BE2C (cell line): ENCODE results near the gene MACROD1.
A peak's percentile ranks its signal among the peaks of the same experiment; 100 is the strongest.

Experiments
- DNase-seq: peaks from one replicate; pipeline ENCODE4 v3.0.0-alpha.2; 2020
- H3K27me3 ChIP-seq: fragments of 250-450 bp; sonication (Bioruptor Pico); 2 replicates; pipeline ENCODE4 v1.5.1; 2020; ENCODE audit warnings: mild to moderate bottlenecking
- H3K36me3 ChIP-seq: fragments of 250-450 bp; sonication (Bioruptor Pico); 2 replicates; pipeline ENCODE4 v1.5.1; 2020; ENCODE audit warnings: mild to moderate bottlenecking
- H3K4me1 ChIP-seq: fragments of 250-450 bp; sonication (Bioruptor Pico); 2 replicates; pipeline ENCODE4 v1.5.1; 2020
- H3K4me3 ChIP-seq: 2 replicates; pipeline ENCODE4 v1.5.1; 2011; ENCODE audit warnings: low read depth, low read length
- H3K9me3 ChIP-seq: fragments of 250-450 bp; sonication (Bioruptor Pico); 2 replicates; pipeline ENCODE4 v1.5.1; 2020
- CTCF ChIP-seq: IDR thresholded peaks from 2 replicates; pipeline ENCODE4 v1.5.1; 2012; ENCODE audit warnings: mild to moderate bottlenecking, low read depth, low read length

The MACROD1 gene

DNA sequence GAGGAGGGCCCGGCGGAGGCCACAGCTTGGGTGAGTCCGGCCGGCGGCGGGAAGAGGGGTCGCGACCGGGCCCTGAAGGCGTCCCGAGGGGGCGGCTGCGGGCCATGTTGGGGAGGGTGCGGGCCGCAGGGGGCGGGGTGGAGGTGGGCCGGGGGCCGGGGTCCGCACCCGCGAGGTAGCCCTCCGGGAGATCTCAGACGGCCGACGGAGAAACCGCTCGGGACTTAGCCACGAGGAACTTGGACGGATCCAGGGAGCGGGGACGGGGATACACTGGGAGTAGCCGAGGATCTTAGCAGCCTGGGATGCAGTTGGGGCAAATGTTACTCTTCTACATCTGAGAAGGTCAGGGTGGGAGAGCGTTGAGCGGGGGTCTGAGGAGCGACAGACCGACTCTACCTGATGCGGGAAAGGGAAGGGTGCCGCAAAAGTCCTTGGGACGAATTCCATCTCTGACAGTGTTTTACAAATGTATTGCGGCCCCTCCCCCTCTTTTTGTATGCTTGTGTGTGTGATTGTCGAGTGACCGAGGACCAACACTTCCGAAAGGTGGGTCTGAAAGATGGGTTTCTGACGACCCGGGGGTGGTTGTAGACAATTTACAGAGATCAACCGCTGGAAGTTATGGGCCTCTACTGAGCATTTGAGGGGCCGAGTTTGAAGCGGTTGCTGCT lies 20.7 kb upstream of the MACROD1 start:
- no peak for DNase-seq

DNA sequence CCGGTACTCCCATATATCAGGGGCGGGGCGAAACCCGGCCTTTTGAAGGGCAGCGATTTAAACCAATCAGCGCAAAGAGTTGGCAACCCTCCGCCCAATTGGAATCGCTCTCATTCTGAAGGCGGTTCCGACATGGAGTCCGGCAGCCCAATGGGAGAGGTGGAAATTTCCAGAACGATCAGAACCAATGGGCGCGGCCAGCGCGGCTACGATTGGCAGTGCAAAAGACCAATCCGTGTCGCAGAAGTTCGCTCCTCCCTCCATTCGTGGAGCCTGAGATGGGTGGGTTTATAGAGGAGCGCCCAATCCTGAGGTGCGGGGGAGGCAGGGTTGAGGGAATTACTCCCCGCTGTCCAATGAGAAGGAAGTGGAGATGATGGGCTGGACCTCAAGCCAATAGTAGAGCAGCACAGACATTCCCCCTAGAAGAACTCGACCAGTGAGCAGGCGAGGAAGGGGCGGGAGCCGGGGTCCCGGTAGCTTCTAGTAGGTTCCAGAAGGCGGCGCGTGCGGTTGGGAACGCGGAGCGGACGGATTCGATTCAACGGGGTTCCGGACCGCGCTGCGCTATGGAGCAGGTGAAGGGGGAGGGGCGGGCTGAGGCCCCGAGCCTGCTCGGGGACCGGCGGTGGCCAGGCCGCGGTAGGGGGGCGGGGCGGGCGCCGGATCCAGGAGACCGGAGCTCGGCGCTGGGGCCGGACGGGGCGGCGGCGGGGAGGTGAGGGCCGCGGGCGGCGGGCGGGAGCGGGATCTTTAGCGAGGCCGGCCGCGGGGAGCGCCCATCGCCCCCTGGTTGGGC lies 20.0 kb upstream of the MACROD1 start, which contains the start of gene STIP1:
STIP1 (plus strand) TSS at position 479 of the 799 bp plus-strand sequence; CDS start at position 570, 91 bp downstream.
- TF ChIP-seq CTCF, result 0 out of 2 replicates have a peak, but pooled peaks have one; percentile 14
- peaks cover 11% of the 10 kb centered on the region for H3K36me3 ChIP-seq
- DNase-seq, result peak; percentile 93
- no peaks in the 10 kb centered on the region for H3K27me3 ChIP-seq
- no peaks in the 10 kb centered on the region for H3K9me3 ChIP-seq
- peak within 1 kb of the TSS; percentile 65 for H3K4me3 ChIP-seq
- H3K4me1 ChIP-seq, result no peaks in the 10 kb centered on the region; the same call in 1 of the 2 replicates

More for the DNA sequence above, 20.7 kb upstream of the MACROD1 start:
- Histone ChIP-seq H3K27me3 (no peaks in the 10 kb centered on the region), H3K4me1 (no peaks in the 10 kb centered on the region), H3K9me3 (no peaks in the 10 kb centered on the region), H3K4me3 (no peak overlapping the region), H3K36me3 (peaks cover 11% of the 10 kb centered on the region)
- no peak for TF ChIP-seq CTCF

DNA sequence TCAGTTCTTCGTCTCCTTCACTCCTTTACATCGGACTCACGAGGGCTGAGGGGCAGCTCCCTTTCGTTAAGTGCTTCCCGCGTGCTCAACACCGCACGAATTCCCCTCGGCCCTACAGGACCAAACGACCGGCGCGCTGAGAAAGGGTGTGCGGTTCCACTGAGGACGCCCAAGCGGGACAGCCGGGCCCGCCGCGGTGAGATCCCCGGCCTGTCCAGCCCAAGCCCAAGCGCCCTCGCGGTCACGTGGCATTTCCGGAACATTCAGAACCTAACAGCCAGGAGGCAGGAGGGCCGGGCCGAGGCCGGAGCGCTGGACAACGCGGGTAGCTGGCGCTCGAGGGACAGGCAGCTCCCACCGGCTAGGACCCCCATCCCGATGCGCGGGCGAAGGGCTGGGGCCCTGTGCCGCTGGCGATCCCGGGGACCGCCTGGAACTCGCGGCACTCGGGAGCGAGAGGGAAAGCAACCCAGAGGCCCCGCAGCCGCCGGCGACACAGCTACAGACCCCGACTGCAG lies 19.3 kb upstream of the MACROD1 start:
- Histone ChIP-seq H3K27me3 (no peaks in the 10 kb centered on the region), H3K9me3 (no peaks in the 10 kb centered on the region), H3K36me3 (peaks cover 5% of the 10 kb centered on the region), H3K4me3 (peak overlapping the region; percentile 65), H3K4me1 (no peaks in the 10 kb centered on the region; the same call in 1 of the 2 replicates)
- no peak for DNase-seq
- no peak for TF ChIP-seq CTCF

DNA sequence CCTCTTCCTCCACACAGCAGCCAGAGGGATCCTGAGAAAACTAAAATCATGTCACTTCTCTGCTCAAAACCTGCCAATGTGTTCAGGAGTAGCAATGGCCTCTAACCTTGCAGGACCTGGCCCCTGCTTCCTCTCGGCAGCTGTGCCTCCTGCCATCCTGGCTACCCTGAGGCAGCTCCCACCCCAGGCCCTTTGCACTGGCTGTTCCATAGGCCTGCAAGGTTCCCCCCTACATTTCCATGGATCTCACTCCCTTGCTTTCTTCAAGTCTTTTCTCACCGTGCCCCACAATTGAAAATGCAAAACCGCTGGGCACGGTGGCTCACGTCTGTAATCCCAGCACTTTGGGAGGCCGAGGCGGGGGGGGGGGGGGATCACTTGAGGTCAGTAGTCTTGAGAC lies 18.0 kb upstream of the MACROD1 start:
- Histone ChIP-seq H3K4me3 (no peak overlapping the region), H3K4me1 (no peaks in the 10 kb centered on the region; the same call in 1 of the 2 replicates), H3K9me3 (no peaks in the 10 kb centered on the region), H3K36me3 (peaks cover 5% of the 10 kb centered on the region; the same call in 1 of the 2 replicates), H3K27me3 (no peaks in the 10 kb centered on the region)
- DNase-seq, result no peak
- TF ChIP-seq CTCF, result no peak

- DNase-seq, result peak; percentile 87
These were observed 15.8 kb upstream of the MACROD1 start for GRCh38 chr11:64181506-64182411.

More at GRCh38 chr11:64181506-64182411, 15.8 kb upstream of the MACROD1 start:
- Histone ChIP-seq H3K4me3 (peak overlapping the region; percentile 31), H3K9me3 (no peaks in the 10 kb centered on the region), H3K36me3 (no peaks in the 10 kb centered on the region), H3K27me3 (no peaks in the 10 kb centered on the region), H3K4me1 (no peaks in the 10 kb centered on the region; the same call in 1 of the 2 replicates)
- TF ChIP-seq CTCF, result no peak
